NCI-H524 treated with DMSO at 0.1 percent for 48 hours (cell line): ENCODE data around the gene ACE.

Source experiments
- DNase-seq: peaks from one replicate; lab custom pipeline; 2025; lab: John Stamatoyannopoulos, UW

Gene ACE

DNA sequence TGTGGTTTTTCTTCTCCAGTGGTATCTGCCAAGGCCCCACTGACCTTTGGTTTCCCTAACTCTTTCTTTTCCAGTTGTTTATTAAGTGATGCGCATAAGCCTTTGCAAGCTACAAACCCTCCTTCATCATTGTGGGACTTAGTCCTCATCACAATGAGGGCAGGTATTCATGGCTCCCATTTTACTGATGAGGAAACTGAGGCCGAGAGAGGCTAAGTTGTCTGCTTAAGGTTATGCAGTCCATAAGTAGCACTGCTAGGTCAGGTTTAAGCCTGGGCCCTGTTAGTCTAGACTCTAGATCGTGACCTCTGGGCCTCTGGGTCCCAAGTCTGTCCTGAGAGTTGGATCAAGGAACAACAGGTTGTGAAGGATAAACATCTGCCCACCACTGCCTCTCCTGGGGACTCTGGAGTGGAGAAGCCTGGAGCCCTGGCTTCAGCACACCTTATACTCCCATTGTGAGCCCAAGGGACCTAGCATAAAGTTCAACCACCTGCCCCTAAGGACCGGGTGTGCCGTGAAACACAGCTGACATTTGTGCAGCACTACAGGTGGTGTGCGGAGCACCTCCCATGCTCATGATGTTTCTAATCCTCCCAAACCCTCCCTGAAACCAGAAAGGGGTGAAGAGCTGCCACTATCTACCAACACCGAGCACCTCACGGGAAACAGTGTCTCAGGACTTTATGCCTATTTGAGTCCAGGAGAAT is 41.1 kb downstream of the ACE start:
- DNase-seq = no peak

DNA sequence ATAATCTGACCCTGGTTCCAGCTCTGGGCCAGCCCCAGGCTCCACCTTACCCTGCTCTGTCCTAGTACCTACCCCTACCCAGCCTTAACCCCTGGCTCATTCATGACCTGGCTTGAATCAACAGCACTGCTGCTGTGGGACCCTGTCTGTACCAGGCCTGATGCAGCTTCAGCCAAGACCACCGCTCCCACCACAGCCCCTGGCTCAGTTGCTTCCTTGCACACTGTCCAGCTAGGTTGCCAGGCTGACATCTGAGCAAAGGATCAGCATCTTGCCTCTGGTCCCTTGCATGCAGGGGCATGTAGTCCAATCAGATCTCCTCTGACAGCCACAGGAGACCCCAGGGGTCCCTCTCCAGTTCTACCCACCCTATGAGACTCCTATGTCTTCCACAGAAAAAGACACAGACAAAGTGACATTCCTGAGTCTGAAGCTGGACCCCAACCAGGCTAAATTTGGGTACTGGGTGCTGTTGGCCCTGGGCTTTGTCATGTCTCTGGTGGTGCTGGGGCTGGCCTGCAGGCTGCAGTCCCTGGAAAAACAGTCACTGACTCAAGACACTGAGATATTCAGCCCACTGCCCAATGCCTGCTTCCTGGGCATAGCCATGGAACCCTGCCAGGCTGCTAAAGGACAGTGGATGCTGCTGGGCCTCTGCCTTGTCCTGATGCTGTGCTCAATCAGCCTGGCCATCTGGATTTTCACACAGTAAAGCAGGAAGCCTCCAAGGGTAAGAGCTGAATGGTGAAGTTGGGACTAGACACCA is 42.4 kb downstream of the ACE start:
- DNase-seq = no peak

DNA sequence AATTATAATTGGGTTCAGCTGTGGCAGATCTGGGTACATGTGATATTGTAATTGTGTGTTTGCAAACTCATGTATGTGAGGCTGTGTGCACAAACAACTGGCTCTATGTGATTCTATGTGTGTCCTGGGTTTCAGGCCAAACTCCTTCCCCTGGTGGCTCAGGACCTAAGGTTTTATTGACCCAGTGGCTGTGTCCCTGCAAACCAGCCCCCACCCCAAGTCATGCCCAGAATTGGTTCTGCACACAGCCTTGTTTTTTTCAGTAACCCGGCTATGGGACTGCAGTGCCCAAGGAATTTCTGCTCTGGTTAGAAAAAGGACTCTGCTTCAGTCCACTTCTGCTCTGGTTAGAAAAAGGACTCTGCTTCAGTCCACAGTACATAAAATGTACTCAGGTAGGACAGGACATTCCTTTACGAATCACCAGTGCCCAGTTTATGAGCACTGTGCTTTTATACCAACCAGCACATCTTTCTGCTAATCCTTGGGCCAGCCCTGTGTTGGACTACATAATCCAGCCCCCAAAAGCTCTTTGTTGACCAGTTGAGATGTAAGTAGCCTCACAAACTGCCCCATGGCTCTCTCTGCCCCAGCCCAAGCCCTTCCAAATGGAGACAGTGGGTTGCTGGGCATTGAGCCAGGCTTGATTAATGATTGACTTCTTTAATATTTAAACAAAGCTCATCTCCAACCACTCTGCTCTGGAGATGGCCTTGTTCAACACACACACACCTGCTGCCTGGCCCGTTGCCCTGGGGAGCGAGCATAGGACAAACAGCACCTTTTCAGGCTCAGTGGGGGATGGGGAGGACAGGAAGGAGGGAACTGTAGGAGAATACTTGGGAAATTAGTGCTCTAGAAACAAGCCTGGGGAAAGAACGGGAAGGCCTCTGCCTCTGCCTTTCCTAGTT is 43.4 kb downstream of the ACE start:
- DNase-seq = no peak

DNA sequence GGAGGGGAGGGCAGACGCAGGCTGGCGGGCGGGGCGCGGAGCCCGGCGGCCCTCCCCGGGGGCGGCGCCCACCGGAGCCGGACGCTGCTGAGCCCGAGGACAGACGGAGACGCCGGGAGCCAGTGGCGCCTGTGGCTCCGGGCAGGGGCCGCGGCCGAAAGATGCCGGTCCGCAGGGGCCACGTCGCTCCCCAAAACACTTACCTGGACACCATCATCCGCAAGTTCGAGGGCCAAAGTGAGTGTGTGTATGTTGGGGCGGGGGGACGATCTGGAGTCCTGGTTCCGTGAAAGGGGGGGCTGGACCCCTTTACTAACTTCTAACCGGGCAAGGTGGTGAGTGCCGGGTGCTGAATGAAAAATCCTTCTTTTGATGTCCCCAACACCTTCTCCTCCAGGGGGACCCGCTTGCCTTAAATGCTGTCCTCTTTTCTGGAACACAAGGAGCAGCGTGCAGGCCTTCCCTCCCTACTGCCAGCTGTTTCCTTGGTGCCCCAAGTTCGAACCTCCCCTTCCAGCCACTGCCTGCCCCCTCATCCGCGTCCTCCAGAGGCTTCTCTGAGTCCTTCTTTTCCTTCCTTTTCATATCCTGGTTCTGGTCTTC is 46.5 kb downstream of the ACE start, which contains the start of gene KCNH6:
Gene KCNH6 (plus strand): TSS at position 106 of the 603 bp plus-strand sequence. CDS start 56 bp downstream, at position 162.
- no peak for DNase-seq

DNA sequence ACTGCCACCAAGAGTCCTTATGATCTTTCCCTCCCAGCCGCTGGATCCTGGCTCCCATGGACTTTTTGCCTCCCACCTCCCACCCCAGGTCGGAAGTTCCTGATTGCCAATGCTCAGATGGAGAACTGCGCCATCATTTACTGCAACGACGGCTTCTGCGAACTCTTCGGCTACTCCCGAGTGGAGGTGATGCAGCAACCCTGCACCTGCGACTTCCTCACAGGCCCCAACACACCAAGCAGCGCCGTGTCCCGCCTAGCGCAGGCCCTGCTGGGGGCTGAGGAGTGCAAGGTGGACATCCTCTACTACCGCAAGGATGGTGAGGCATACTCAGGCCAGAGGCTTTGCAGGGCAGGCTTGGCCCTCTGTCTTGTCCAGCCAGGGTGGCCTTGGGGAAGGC is 47.2 kb downstream of the ACE start:
- DNase-seq = no peak

DNA sequence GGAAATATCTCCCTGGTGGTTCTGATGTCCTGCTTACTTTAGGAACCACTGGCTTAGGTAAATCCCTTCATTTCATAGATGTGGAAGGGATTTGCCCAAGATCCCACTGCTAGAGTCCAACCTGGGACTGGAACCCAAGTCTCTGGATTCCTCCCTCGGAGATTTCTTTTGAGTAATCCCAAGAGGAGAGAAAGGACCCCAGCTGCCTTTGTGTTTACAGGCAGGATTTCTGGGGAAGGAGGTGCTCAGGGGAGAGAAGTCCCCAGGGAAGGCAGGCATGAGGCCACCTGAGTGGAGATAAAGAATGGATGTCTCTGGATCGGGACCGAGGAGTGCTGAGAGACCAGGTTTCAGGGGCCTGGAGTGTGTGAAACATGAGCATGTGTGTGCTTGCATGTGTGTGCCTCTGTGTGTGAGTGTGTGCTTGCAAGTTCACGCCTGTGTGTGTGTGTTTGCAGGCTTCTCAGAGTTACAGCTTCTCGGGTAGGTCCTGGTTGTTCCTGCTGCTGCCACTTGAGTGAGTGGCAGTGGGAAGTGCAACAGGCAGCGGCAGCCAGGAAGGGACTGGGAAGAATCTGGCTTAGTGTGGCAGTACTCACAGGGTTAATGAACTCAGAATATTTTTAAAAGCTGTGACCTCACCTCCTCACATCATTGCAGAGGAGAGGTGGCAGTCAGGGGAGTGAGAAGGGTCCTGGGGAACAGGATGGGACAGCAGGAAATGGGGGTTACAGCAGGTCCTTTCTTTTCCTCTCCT is 48.5 kb downstream of the ACE start:
- DNase-seq = no peak

DNA sequence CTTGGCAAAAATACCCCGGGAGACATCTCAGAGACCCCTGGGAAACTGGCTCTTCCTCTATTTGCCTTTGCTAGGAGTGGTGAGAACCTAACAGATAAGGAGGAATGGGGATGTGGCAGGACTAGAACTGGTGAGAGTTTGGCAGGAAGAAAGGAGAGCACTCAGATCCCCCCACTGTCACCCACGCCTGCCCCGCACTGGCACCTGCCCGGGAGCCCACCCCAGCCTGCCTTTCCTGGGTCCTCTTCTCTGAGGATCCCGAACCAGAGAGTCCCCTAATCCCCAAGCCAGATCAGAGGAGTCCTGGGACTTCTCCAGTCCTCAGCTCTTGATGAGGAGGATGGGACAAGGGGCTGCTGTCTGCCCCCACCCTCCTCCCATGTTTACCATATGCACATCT is 50.0 kb downstream of the ACE start:
- DNase-seq = no peak

DNA sequence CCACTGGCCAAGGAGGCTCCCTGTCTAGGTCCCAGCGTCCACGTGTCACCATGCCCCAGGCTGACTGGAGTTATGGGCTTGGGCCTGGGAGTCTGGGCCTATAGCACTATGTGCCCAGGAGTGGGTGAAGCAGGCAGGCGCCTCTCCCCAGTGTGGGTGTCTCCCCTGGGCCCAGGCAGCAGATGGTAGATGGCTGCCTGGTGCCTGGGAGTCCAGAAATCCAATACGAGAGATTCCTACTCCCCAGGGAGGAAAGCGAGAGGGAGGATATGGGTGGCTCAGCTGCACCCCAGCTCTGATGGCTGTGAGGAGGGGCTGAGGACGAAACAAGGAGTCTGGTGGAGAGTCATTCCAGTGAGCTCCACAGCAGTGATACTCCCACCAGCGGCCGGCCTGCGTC is 51.3 kb downstream of the ACE start:
- no peak for DNase-seq

DNA sequence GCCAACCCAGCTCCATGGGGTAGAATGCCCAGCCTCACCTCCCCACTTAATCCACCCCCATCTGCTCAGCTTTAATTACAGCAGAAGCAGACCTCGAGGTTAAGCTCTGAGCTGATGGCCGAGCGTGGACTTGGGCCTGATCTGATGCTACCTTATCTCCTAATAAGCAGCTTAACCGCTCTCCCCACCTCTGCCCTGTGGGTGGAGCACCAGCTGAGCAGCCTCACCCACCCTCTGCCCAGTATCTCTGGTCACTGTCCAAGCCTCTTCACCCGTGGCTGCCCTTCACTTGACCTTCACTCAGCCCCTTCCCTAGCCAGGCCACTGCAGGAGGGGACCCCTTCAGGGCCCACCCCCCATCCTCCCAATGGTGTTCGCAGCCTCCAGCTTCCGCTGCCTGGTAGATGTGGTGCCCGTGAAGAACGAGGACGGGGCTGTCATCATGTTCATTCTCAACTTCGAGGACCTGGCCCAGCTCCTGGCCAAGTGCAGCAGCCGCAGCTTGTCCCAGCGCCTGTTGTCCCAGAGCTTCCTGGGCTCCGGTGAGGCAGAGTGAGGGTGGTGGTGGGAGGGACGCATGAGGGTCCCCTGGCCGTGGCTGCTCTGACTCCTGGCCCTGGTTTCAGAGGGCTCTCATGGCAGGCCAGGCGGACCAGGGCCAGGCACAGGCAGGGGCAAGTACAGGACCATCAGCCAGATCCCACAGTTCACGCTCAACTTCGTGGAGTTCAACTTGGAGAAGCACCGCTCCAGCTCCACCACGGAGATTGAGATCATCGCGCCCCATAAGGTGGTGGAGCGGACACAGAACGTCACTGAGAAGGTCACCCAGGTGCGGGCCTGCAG is 53.1 kb downstream of the ACE start:
- peak; percentile 77 for DNase-seq

DNA sequence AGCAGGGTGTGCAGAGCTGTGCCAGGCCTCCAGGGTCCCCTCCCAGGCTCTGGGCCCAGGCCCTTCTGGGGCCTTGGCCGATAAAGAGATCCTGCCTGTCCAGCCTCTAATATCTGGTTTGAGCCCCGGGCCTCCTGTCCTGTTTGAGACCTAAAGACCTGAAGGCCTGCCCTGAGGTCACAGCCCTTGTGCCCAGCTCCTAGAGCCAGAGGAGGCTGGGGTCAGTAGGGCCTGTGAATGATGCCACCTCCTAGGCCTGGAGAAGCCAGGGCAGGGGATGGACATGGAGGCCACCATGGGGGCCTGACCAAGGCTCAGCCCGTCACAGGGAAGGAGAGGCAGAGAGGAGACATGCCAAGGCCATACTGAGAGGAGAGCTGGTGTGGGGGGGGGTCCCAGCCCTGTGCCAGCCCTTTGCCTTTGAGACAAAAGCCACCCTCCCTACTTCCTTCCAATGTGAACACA is 53.7 kb downstream of the ACE start:
- no peak for DNase-seq

DNA sequence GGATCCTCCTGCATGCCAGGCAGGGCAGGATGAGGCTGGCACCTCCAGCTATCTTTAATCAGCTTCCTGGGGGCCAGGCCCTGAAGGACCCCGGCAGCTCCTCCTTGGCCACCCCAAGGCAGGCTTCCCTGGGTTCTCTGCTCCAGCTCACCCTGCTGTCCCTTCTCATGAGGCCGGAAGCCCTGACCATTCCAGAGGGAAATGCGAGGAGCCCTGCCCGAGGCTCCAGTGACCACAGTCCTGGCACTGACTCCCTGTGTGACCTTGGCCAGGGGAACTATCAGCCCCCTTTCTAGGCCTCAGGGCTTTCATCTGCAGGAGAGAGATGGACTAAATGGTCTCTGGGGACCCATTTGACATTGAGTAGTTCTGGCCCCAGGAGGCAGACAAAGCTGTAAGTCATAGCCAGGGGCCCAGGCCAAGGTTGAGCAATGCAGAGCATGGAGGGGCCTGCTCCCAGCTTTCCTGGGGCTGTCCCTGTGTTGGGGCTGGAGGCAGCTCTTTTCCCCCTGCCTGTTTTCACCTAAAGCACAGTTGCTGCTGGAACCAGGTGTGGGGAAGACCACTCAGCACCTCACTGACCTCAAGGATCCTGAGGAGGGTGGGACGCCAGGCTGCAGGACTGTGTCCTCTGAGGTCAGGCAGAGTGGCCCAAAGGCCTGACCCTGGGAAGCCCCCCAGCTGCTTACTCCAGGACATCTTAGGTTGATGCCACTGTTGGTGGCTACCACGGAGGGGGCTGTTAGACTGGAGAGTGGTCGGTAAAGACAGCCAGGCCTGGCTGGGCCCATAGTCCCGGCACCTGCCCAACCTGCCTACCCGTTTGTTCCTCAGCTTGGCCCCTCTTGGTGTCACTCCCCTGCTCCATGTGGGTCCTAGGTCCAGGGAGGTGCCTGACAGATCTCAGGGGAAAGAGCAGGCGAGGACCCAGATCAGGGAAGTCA is 54.4 kb downstream of the ACE start:
- DNase-seq = no peak

DNA sequence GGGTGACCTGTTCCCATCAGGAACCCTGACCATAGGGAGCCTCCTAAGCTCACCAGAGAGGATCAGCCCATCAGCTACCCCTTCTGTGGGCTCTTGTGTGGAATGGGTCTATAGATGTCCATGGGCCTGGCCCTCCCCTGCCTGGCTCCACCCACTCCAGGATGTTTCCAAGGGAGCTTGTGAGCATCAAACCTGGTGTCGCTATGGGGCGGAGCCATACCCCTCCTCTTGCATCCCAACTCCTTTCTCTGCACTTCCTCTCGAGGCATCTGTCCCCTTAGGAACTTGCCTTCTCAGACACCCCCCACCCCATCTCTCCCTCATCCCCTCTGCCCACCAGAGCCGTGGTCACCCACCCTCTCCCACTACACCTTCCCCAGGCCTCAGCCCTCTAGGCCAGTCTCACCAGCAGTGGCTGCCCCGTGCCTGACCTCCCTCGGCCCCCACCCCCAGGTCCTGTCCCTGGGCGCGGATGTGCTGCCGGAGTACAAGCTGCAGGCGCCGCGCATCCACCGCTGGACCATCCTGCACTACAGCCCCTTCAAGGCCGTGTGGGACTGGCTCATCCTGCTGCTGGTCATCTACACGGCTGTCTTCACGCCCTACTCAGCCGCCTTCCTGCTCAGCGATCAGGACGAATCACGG is 56.7 kb downstream of the ACE start:
- no peak for DNase-seq

DNA sequence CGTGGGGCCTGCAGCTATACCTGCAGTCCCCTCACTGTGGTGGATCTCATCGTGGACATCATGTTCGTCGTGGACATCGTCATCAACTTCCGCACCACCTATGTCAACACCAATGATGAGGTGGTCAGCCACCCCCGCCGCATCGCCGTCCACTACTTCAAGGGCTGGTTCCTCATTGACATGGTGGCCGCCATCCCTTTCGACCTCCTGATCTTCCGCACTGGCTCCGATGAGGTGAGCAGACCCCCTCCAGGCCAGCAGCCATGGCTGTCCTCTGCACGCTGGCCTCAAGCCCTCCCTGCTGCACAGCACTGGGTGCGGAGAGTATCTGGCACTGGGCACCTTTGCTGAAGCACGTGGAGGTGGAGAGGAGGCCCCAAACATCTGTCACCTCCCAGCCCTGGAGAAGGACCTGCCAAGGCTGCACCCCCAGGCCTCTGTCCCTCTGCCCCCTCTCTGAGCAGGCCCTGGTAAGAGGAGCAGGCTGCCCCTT is 57.3 kb downstream of the ACE start:
- DNase-seq = no peak

DNA sequence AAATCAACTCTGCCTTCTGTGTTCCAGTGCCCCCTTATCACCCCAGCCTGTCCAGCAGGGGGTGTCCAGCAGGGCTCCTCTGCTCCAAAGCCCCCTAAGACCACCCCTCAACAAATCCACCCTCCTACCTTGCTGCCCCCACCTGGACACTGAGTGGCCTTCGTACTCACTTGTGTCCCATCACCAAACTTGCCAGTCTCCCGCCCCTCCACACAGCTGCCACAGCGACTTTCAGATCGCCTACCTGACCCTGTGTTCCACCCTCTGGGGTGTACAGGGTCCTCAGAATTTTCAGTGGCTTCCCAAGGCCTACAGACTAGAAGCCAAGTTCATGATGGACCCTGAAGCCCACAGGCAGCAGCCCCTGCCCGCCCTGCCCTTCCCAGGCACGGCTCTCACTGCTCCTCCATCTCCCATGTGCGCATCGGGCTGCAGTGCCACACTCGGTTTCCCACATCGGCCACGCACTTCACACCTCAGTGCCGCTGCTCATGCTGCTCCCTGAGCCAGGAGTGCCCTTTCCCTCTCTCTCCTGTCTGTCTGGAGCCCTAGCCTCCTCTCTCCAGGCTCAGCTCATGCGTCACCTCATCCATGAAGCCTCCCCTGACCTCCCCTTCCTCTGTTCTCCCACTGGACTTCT is 58.1 kb downstream of the ACE start:
- no peak for DNase-seq

DNA sequence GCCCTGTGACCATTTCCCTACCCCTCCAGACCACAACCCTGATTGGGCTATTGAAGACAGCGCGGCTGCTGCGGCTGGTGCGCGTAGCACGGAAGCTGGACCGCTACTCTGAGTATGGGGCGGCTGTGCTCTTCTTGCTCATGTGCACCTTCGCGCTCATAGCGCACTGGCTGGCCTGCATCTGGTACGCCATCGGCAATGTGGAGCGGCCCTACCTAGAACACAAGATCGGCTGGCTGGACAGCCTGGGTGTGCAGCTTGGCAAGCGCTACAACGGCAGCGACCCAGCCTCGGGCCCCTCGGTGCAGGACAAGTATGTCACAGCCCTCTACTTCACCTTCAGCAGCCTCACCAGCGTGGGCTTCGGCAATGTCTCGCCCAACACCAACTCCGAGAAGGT is 58.8 kb downstream of the ACE start:
- DNase-seq = no peak

DNA sequence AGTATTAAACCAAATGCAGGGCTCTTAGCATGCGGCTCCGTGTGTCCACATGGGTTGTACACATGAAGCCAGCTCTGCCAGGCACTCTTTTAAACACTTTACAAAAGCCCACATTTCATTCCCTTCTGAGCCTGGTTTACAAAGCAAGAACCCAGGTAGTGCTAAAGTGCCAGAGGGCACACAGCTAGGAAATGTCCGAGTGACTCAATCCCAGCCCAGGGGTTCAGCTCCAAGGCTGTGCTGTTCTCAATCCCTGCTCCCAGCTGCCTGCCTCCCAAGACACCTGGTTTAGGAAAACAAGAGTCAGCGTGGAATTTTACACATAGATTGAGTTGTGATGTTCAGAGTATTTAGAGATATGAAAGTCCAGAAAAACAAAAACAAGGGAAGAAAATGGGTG is 60.1 kb downstream of the ACE start:
- DNase-seq = no peak

DNA sequence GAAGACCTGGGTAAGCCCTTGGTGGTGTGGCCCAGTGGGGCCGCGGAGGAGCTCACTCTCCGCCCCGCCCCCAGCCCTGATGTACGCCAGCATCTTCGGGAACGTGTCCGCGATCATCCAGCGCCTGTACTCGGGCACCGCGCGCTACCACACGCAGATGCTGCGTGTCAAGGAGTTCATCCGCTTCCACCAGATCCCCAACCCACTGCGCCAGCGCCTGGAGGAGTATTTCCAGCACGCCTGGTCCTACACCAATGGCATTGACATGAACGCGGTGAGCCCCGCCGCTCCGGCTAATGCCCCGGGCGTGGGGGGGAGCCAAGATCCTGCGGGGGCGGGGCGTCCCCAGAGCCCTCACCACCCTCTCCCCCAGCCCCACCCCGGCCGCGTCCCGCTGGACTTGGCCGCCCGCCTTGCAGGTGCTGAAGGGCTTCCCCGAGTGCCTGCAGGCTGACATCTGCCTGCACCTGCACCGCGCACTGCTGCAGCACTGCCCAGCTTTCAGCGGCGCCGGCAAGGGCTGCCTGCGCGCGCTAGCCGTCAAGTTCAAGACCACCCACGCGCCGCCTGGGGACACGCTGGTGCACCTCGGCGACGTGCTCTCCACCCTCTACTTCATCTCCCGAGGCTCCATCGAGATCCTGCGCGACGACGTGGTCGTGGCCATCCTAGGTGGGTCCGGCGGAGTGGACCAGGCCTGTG is 61.3 kb downstream of the ACE start:
- no peak for DNase-seq
